Natural killer cell (primary cell): Measurements from ENCODE around the gene PAMR1. TPM values are rescaled to one million over a fixed set of nuclear protein-coding genes. Genes with fewer than 3 reads are reported as not detected.

ENCODE experiments used
- ATAC-seq, 3 donors: fragments of 150-1000 bp in 2 of 3; fragments of 200-7000 bp in 1 of 3; cut with Tn5 transposase; 1 replicate in 1 of 3; 2 replicates in 2 of 3; pipeline ENCODE4 v1.10.0; 2021; ENCODE audit warnings: mild to moderate bottlenecking in 2 of 3, moderate library complexity in 2 of 3
- DNase-seq, 2 donors: peaks; one replicate each; pipeline versions ENCODE4 v3.0.0 to v3.0.0-alpha.2; 2013 to 2021; ENCODE audit warnings: mixed read lengths in 1 of 2
- H3K27ac ChIP-seq: one replicate; pipeline ENCODE4 v1.5.1; 2013; ENCODE audit warnings: mild to moderate bottlenecking, low read length
- H3K27me3 ChIP-seq: one replicate; pipeline ENCODE4 v1.6.1; 2013; ENCODE audit warnings: low read length; ENCODE audit not compliant: control insufficient read depth, insufficient read depth
- H3K36me3 ChIP-seq: one replicate; pipeline ENCODE4 v1.6.1; 2013; ENCODE audit warnings: low read length; ENCODE audit not compliant: control insufficient read depth, insufficient read depth
- H3K4me1 ChIP-seq: one replicate; pipeline ENCODE4 v1.6.1; 2013; ENCODE audit warnings: low read length; ENCODE audit not compliant: control insufficient read depth, insufficient read depth
- H3K4me3 ChIP-seq: one replicate; pipeline ENCODE4 v1.5.1; 2013; ENCODE audit warnings: low read length
- H3K9me3 ChIP-seq: one replicate; pipeline ENCODE4 v1.6.1; 2013; ENCODE audit warnings: low read length; ENCODE audit not compliant: control insufficient read depth, insufficient read depth
- H3K27ac Mint-ChIP-seq, 2 donors: one replicate each; pipeline ENCODE4 v1.8.0; 2022; ENCODE audit warnings: mild to moderate bottlenecking in 2 of 2, mixed read lengths in 2 of 2, moderate library complexity in 1 of 2
- H3K27me3 Mint-ChIP-seq, 2 donors: one replicate each; pipeline ENCODE4 v1.8.0; 2022; ENCODE audit warnings: low read depth in 2 of 2, mixed read lengths in 2 of 2
- H3K36me3 Mint-ChIP-seq: one replicate; pipeline ENCODE4 v1.8.0; 2022; ENCODE audit warnings: mixed read lengths
- H3K4me1 Mint-ChIP-seq, 2 donors: one replicate each; pipeline ENCODE4 v1.8.0; 2022; ENCODE audit warnings: mixed read lengths in 2 of 2
- H3K4me3 Mint-ChIP-seq: one replicate; pipeline ENCODE4 v1.8.0; 2022; ENCODE audit warnings: mild to moderate bottlenecking, moderate library complexity, mixed read lengths
- H3K9me3 Mint-ChIP-seq, 2 donors: one replicate each; pipeline ENCODE4 v1.8.0; 2022; ENCODE audit warnings: mixed read lengths in 2 of 2
- WGBS: methylation state at CpG from one replicate; pipeline ENCODE4 v1.1.7; 2013; ENCODE audit warnings: missing lambda C conversion rate; ENCODE audit not compliant: insufficient coverage; 5-methylcytosine and 5-hydroxymethylcytosine counted together
- intact Hi-C: fragments of 100-400 bp; cut with micrococcal nuclease; formaldehyde crosslinking; loops from one replicate; pipeline ENCODE4 v1.14.2; 2022
- total RNA-seq, 4 donors: library from RNA; stranded (reverse); fragments of 120-200 nt in 1 of 4; gene quantifications; one replicate each; pipeline versions ENCODE4 v1.2.3 to v1.2.4, GENCODE V29; 2013 to 2022
- TF ChIP-seq, protein P1 (sequence below): fragments of 200-600 bp; IDR thresholded peaks from one replicate; pipeline ENCODE4 v1.8.0; 2022; ENCODE audit warnings: antibody characterized with exemption

Gene PAMR1
- total RNA-seq, 3 donors from 2014 or later (not counting 1 experiment from before 2014, with no cell fraction given): not detected

DNA sequence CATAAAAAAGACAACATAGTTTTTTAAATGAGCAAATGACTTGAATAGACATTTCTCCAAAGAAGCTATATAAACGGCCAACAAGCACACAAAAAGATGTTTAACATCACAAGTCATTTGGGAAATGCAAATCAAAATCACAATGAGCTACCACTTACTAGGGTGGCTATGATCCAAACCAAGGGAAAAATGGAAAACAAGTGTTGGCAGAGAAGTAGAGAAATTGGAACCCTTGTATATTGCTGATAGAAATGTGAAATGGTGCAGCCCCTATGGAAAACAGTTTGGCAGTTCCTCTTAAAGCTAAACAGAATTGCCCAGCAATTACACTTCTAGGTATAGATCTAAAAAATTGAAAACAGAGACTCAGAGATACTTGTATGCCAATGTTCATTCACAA, 29.0 kb downstream of the PAMR1 start:
- Mint-ChIP-seq H3K9me3 (no peaks in the 10 kb centered on the region), H3K4me3 (no peak overlapping the region), H3K4me1 (no peaks in the 10 kb centered on the region), H3K36me3 (no peaks in the 10 kb centered on the region), H3K27me3 (peaks cover 7 to 12% of the 10 kb centered on the region in 2 donors), H3K27ac (no peak overlapping the region)
- DNase-seq: no peak
- Histone ChIP-seq H3K9me3 (no peaks in the 10 kb centered on the region), H3K4me1 (no peaks in the 10 kb centered on the region), H3K27me3 (no peaks in the 10 kb centered on the region), H3K4me3 (no peak overlapping the region), H3K27ac (no peak overlapping the region), H3K36me3 (no peaks in the 10 kb centered on the region)
- intact Hi-C loops: no loop called here
- no CpG with 5 or more reads among the region's 1 CpG for WGBS
- ATAC-seq: no peak
- TF ChIP-seq, protein P1, sequence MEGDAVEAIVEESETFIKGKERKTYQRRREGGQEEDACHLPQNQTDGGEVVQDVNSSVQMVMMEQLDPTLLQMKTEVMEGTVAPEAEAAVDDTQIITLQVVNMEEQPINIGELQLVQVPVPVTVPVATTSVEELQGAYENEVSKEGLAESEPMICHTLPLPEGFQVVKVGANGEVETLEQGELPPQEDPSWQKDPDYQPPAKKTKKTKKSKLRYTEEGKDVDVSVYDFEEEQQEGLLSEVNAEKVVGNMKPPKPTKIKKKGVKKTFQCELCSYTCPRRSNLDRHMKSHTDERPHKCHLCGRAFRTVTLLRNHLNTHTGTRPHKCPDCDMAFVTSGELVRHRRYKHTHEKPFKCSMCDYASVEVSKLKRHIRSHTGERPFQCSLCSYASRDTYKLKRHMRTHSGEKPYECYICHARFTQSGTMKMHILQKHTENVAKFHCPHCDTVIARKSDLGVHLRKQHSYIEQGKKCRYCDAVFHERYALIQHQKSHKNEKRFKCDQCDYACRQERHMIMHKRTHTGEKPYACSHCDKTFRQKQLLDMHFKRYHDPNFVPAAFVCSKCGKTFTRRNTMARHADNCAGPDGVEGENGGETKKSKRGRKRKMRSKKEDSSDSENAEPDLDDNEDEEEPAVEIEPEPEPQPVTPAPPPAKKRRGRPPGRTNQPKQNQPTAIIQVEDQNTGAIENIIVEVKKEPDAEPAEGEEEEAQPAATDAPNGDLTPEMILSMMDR: no peak

- H3K4me1 ChIP-seq: no peaks in the 10 kb centered on the region
- H3K4me3 Mint-ChIP-seq: no peak overlapping the region
- no peaks in the 10 kb centered on the region for H3K36me3 ChIP-seq
- no peak overlapping the region for H3K4me3 ChIP-seq
- DNase-seq (no peak), ATAC-seq (no peak)
- no peaks in the 10 kb centered on the region for H3K9me3 Mint-ChIP-seq
- TF ChIP-seq, protein P1: no peak
- no peaks in the 10 kb centered on the region for H3K36me3 Mint-ChIP-seq
- no peak overlapping the region for H3K27ac ChIP-seq
- H3K4me1 Mint-ChIP-seq: no peaks in the 10 kb centered on the region
- H3K27ac Mint-ChIP-seq: no peak overlapping the region
- WGBS: 89% methylated on average over 3 of the region's 5 CpGs
- H3K9me3 ChIP-seq: no peaks in the 10 kb centered on the region
- intact Hi-C loops: no loop called here
- peaks cover 7 to 12% of the 10 kb centered on the region in 2 donors for H3K27me3 Mint-ChIP-seq
- H3K27me3 ChIP-seq: no peaks in the 10 kb centered on the region
Measured at GRCh38 chr11:35494957-35495490, 30.4 kb downstream of the PAMR1 start.

DNA sequence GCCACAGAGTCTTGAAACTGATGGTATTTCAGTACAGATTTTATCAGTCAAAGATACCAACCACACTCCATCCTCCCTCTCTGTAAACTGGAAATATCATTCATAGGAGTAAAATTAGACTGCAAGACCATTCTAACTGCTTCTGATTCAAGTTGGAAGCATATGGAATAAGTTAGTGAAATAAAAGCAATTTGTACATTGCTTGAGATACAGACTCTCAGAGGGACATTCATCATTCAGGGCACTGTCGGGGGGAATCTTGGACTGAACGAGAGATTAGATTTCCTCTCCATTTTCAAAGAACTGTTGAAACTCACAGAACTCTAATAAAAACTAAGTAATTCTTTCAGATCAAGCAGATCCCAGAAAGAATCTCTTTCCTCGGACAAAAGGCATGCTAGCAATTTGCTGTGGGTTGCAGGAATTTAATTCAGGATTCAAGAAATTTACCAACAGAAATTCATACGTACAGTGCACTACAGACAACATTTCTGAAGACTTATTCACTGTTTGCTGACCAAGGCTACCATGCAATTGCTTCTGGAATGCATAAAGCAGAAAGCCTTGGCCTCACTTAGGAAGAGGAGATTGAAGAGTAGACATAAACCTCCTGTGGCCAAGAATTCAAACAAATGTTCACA, 34.1 kb downstream of the PAMR1 start:
- intact Hi-C loops: no loop called here
- DNase-seq (no peak), ATAC-seq (no peak)
- Mint-ChIP-seq H3K27ac (no peak overlapping the region), H3K36me3 (no peaks in the 10 kb centered on the region), H3K9me3 (no peaks in the 10 kb centered on the region), H3K27me3 (peaks cover 13 to 23% of the 10 kb centered on the region in 2 donors), H3K4me1 (no peaks in the 10 kb centered on the region), H3K4me3 (no peak overlapping the region)
- 87% methylated on average over 4 of the region's 4 CpGs for WGBS
- Histone ChIP-seq H3K27me3 (no peaks in the 10 kb centered on the region), H3K9me3 (no peaks in the 10 kb centered on the region), H3K27ac (no peak overlapping the region), H3K4me1 (no peaks in the 10 kb centered on the region), H3K4me3 (no peak overlapping the region), H3K36me3 (no peaks in the 10 kb centered on the region)
- TF ChIP-seq, protein P1: no peak

- no peak for ATAC-seq
- peaks cover 3% of the 10 kb centered on the region for H3K27me3 ChIP-seq
- no peaks in the 10 kb centered on the region for H3K9me3 ChIP-seq
- no peak overlapping the region for H3K27ac ChIP-seq
- Mint-ChIP-seq H3K4me1 (no peaks in the 10 kb centered on the region), H3K36me3 (no peaks in the 10 kb centered on the region), H3K27me3 (peaks cover 16 to 32% of the 10 kb centered on the region in 2 donors), H3K9me3 (no peaks in the 10 kb centered on the region), H3K27ac (no peak overlapping the region), H3K4me3 (no peak overlapping the region)
- H3K36me3 ChIP-seq: no peaks in the 10 kb centered on the region
- H3K4me1 ChIP-seq: no peaks in the 10 kb centered on the region
- 93% methylated on average over 1 of the region's 1 CpG for WGBS
- TF ChIP-seq, protein P1: no peak
- intact Hi-C loops: no loop called here
- H3K4me3 ChIP-seq: no peak overlapping the region
- no peak for DNase-seq
Measured at GRCh38 chr11:35488117-35488516, 37.3 kb downstream of the PAMR1 start.
